ENCODE measurements around the gene ZSCAN5B. TPM values are rescaled to one million over a fixed set of nuclear protein-coding genes. Genes with fewer than 3 reads are reported as not detected.
"Not testable (repeated sequence)": the region's sequence is repeated elsewhere in the genome, so short reads cannot be mapped to it uniquely, and the experiment has no call there.

The ZSCAN5B gene
- total and polyA plus RNA-seq, 7 donors, result 0.06 to 0.60 TPM; not detected in 5

GRCh38 chr19:56211718-56212117 is 14.1 kb upstream of the ZSCAN5B start:
- no peak for DNase-seq
- 69 to 81% methylated on average over 4 of the region's 4 CpGs for WGBS, 2 donors
- Histone ChIP-seq H3K27ac (no peak overlapping the region), H3K4me1 (no peaks in the 10 kb centered on the region), H3K9me3 (no peaks in the 10 kb centered on the region), H3K36me3 (no peaks in the 10 kb centered on the region), H3K4me3 (no peak overlapping the region), H3K27me3 (peaks cover 0 to 9% (median 3%) of the 10 kb centered on the region in 3 donors)
- intact Hi-C loops (cut with DNase I), result no loop called here
- TF ChIP-seq POLR2AphosphoS5 (IDR thresholded peaks at IDR 0.05) (no peak), POLR2A (IDR thresholded peaks at IDR 0.05) (no peak), EP300 (IDR thresholded peaks at IDR 0.05) (no peak)
- TF ChIP-seq, protein P1, sequence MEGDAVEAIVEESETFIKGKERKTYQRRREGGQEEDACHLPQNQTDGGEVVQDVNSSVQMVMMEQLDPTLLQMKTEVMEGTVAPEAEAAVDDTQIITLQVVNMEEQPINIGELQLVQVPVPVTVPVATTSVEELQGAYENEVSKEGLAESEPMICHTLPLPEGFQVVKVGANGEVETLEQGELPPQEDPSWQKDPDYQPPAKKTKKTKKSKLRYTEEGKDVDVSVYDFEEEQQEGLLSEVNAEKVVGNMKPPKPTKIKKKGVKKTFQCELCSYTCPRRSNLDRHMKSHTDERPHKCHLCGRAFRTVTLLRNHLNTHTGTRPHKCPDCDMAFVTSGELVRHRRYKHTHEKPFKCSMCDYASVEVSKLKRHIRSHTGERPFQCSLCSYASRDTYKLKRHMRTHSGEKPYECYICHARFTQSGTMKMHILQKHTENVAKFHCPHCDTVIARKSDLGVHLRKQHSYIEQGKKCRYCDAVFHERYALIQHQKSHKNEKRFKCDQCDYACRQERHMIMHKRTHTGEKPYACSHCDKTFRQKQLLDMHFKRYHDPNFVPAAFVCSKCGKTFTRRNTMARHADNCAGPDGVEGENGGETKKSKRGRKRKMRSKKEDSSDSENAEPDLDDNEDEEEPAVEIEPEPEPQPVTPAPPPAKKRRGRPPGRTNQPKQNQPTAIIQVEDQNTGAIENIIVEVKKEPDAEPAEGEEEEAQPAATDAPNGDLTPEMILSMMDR (IDR thresholded peaks at IDR 0.05), result no peak

DNA sequence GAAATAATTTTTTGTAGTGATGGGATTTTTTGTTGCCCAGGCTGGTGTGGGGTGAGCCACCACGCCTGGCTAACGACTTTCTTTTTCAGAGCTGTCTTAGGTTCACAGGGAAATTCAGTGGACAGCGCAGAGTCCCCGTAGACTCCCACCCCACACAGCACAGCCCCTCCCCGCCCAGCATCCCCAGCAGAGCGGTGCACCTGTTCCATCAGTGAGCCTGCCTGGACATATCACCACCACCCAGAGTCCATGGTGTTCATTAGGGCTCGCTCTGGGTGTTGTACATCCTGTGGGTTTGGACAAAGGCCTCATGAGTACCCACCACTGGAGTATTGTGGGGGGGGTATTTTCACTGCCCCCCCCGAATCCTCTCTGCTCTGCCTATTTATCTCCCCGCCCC is 12.5 kb upstream of the ZSCAN5B start:
- intact Hi-C loops (cut with DNase I); H3K9me3 ChIP-seq; DNase-seq; H3K4me1 ChIP-seq; H3K4me3 ChIP-seq; H3K27ac ChIP-seq; H3K27me3 ChIP-seq; H3K36me3 ChIP-seq: not testable (repeated sequence)
- 90 to 94% methylated on average over 9 of the region's 9 CpGs for WGBS, 2 donors

- Histone ChIP-seq H3K9me3 (no peaks in the 10 kb centered on the region), H3K27ac (no peak overlapping the region), H3K4me1 (no peaks in the 10 kb centered on the region), H3K27me3 (peaks cover 0 to 4% (median 0%) of the 10 kb centered on the region in 3 donors), H3K4me3 (no peak overlapping the region), H3K36me3 (no peaks in the 10 kb centered on the region)
- intact Hi-C loops (cut with DNase I), result no loop called here
- 89 to 90% methylated on average over 12 of the region's 12 CpGs for WGBS, 2 donors
- DNase-seq, result no peak
- TF ChIP-seq, protein P1 (IDR thresholded peaks at IDR 0.05), result no peak
- TF ChIP-seq POLR2AphosphoS5 (IDR thresholded peaks at IDR 0.05) (no peak), EP300 (IDR thresholded peaks at IDR 0.05) (no peak), POLR2A (IDR thresholded peaks at IDR 0.05) (no peak)
These were observed 11.5 kb upstream of the ZSCAN5B start for GRCh38 chr19:56209091-56209490.

GRCh38 chr19:56207581-56207980 is 10.0 kb upstream of the ZSCAN5B start:
- intact Hi-C loops (cut with DNase I); H3K36me3 ChIP-seq; H3K4me3 ChIP-seq; H3K4me1 ChIP-seq; DNase-seq; H3K27me3 ChIP-seq; H3K27ac ChIP-seq; H3K9me3 ChIP-seq: not testable (repeated sequence)
- 71 to 88% methylated on average over 5 of the region's 5 CpGs for WGBS, 2 donors

DNA sequence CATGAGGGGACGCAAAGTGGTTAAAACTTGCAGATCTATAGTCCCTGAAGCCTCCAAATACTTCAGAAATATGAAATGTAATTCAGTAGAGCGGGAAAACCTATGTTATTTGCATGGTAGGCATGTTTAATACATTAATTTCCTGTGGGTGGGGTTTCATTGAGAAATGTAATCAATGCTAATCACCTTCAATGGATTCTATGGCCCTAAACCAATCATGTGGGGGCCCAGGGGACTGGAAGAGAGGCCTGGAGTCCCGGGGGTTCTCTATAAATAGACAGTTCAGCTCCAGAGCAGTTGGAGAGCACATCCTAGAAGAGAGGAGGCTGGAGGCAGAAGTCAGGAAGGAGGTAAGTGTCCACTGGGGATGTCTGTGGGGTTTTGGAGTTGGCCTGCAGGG is 4.4 kb upstream of the ZSCAN5B start, which contains the start of gene ZSCAN5C:
Gene ZSCAN5C (plus strand): TSS at position 301 of the 400 bp plus-strand sequence. CDS start 3,641 bp downstream, outside the sequence.
- DNase-seq, result no peak
- Histone ChIP-seq H3K9me3 (no peaks in the 10 kb centered on the region), H3K27ac (no peak within 1 kb of the TSS), H3K4me3 (no peak within 1 kb of the TSS), H3K4me1 (no peaks in the 10 kb centered on the region), H3K27me3 (no peaks in the 10 kb centered on the region), H3K36me3 (no peaks in the 10 kb centered on the region)
- TF ChIP-seq POLR2AphosphoS5 (IDR thresholded peaks at IDR 0.05), result no peak
- TF ChIP-seq, protein P1 (IDR thresholded peaks at IDR 0.05), result no peak
- no peak for TF ChIP-seq POLR2A (IDR thresholded peaks at IDR 0.05)
- no peak for TF ChIP-seq EP300 (IDR thresholded peaks at IDR 0.05)
- WGBS, 2 donors, result 65 to 66% methylated on average over 3 of the region's 3 CpGs
- intact Hi-C loops (cut with DNase I), result no loop called here

DNA sequence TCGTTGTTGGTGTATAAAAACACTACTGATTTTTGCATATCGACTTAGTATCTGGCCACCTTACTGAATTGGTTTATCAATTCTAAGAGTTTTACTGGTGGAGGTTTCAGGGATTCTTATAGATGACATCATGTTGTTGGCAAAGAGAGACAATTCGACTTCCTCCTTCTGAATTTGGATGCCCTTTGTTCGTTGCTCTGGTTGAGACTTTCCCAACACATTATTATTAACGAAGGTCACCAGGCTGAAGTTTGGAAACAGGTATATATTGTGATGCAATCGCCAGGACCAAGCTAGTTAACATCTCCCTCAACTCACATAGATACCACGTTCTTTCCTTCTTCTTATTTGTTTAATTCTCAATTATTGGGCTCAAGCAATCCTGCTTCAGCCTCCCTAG is 2.1 kb upstream of the ZSCAN5B start:
- no peaks in the 10 kb centered on the region for H3K36me3 ChIP-seq
- intact Hi-C loops (cut with DNase I), result no loop called here
- no peaks in the 10 kb centered on the region for H3K4me1 ChIP-seq
- no peak for DNase-seq
- H3K9me3 ChIP-seq, result no peaks in the 10 kb centered on the region
- H3K27me3 ChIP-seq, result no peaks in the 10 kb centered on the region
- H3K4me3 ChIP-seq, result no peak overlapping the region
- TF ChIP-seq EP300 (IDR thresholded peaks at IDR 0.05), result no peak
- no peak for TF ChIP-seq POLR2AphosphoS5 (IDR thresholded peaks at IDR 0.05)
- TF ChIP-seq POLR2A (IDR thresholded peaks at IDR 0.05), result no peak
- TF ChIP-seq, protein P1 (IDR thresholded peaks at IDR 0.05), result no peak
- no peak overlapping the region for H3K27ac ChIP-seq
- WGBS, 2 donors, result 54 to 73% methylated on average over 7 of the region's 7 CpGs
